Fibroblast of peridontal ligament (primary cell): ENCODE measurements around the gene DOCK4.
"Not testable (repeated sequence)": the region's sequence is repeated elsewhere in the genome, so short reads cannot be mapped to it uniquely, and the experiment has no call there.

ENCODE experiments used
- DNase-seq: peaks from one replicate; pipeline ENCODE4 v3.0.0-alpha.2; 2010; ENCODE audit errors: extremely low read depth

Gene DOCK4

DNA sequence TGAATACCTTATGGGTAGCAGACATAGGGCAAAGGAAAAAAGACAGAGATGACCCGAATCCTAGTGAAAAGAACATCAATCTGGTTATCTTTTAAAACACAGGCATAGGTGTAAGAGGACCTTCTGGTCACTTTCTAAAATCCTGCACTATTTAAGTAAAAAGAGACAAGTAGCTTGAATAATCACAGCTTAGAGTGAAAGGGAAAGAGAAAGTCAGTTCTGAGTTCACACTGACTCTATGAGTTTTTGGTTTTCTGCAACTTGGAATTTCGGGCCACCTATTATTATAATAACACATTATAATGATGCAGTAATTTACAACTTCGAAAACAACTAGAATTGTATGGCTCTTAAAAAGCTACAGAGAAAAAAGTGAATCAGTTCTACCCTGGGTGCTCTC lies 247.8 kb downstream of the DOCK4 start:
- DNase-seq: no peak

- DNase-seq: no peak
These were observed 250.6 kb downstream of the DOCK4 start for GRCh38 chr7:111955616-111956015.

GRCh38 chr7:111954474-111955381 lies 251.5 kb downstream of the DOCK4 start:
- DNase-seq: no peak

GRCh38 chr7:111954056-111954455 lies 252.1 kb downstream of the DOCK4 start:
- no peak for DNase-seq

DNA sequence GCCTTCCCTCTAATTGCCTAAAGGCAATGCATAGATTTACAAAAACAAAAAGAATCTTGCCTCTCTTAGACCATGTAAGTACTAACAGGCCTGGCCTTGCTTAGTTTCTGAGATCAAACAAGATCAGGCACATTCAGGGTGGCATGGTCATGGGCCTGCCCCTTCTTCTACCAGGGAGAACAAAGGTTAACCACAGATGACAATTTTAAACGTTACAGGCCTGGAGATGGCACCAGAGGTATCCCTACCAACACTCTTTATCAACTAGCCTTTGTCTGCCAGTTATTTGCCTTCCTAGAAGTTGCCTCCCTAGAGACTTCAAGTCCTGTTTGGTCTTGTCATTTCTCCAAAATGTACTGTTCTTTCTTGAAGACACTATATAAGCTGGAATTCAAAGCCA lies 252.6 kb downstream of the DOCK4 start:
- DNase-seq: peak; percentile 38

DNA sequence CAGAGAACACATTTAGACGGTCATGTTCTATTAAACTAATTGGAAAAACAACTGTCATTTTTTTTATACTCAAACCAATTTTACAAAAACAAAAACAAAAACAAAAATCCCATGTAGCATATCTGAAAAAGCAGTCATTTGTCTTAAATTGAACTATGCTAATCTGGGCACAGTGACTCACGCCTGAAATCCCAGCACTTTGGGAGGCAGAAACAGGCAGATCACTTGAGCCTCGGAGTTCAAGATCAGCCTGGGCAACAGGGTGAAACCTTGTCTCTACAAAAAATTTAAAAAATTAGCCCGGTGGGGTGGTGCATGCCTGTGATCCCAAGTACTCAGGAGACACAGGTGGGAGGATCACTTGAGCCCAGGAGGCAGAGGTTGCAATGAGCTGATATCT lies 253.4 kb downstream of the DOCK4 start:
- no peak for DNase-seq

- DNase-seq: no peak
These were observed 255.1 kb downstream of the DOCK4 start for GRCh38 chr7:111951052-111951451.

DNA sequence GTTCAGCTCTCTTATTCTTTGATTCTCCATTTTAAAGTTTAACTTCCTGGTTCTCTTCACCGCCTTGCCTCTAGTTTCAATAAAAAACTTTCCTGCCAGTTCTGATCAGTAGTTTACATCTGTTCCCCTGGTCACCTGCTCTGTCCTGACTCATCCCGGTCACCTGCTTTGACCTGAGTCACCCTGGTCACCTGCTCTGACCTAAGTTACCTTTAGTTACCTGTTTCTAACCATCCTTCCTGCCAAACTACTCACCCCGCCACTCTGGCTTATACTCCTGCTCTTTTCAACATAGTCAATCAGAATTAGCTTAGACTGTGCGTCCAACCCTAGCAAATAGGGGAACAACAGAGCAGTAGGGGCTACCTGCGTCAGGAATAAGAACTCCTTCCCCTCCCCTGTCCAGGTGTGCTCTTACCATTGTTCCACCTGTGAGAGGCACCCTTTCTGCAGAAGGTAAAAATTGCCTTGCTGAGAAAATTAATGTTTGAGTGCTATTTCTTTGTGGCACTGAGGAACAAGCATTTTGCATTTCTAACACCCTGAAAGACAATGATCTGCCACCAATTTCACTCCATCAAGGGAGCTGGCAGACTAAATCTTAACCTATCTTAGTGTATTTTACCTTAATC lies 263.6 kb downstream of the DOCK4 start:
- no peak for DNase-seq

- DNase-seq: no peak
These were observed 269.0 kb downstream of the DOCK4 start for GRCh38 chr7:111937163-111937562.

DNA sequence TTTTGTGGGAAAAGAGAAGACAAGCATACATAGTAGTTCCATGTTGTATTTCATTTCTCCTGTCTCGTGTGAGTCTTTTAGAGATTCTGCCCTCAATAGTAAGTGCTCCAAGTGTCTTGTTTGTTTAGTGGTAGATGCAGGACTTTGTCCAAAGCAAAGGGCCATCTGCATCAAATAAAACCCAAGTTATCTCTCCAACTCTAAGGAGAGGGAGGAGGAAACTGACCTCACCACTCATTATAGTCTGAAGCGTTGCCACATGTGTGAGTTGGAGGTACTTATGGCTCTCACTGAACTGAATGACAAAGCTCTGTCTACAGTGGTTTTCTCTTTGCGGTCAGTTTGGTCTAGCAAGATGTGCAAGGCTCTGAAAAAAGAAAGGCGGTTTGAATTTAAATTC lies 272.6 kb downstream of the DOCK4 start:
- DNase-seq: peak; percentile 93

- peak; percentile 29 for DNase-seq
These were observed 274.2 kb downstream of the DOCK4 start for GRCh38 chr7:111931958-111932357.

DNA sequence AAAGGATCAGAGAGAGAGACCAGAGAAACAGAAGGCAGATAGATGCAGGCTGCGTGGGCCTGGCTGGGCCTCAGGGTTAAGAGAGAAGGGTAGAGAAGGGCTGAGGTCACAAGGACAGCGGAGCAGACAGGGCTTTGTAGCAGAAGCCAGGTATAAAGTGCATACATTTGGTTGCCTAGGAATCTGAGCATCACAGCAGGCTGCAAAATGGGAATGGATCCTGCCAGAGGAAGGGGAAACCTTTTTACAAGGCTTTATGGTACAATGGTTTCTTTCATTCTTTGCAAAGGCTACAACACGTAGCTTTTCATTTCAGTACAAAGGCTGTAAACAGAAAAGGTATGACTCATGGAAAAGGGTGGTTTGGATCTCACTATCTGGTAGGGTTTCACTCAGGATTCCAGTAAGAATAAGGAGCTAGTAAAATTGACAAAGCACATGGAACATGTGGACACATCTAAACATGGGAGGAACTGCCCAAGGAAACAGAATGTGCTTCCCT lies 275.1 kb downstream of the DOCK4 start:
- DNase-seq: peak; percentile 67

DNA sequence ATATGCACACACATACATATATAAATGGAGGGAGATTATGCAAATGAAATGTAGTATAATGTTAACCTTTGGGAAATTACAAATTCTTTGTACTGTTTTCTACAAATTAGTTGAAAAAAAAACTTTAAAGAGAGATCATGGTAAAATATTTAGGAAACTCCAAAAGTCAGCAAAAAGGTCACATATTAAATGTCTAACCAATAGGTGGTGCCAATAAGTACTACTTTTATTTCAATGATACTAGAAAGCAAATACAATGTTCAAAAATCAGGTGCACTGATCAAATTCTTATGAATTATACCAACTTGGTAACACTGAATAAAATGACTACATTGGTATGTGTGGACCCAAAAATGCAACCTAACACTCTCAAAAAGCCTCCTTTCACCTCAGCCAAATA lies 276.9 kb downstream of the DOCK4 start:
- no peak for DNase-seq

GRCh38 chr7:111927353-111928019 lies 278.7 kb downstream of the DOCK4 start:
- DNase-seq: no peak

DNA sequence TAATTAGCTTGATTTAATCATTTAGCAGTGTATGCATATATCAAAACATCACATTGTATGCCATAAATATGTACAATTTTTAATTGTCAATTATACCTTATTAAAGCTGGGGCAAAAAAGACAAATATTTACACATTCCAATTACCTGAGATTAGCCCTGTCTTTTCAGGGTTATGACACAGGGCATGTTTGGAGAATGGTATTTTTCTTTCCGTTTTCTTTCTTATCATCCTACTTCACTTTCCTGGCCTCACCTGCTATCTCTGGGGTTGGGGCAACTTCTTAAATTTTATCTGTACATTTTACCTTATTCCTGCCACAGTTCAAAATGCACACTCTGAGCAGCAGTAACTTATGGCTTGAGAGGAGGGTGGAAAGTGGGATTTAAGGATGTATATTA lies 285.9 kb downstream of the DOCK4 start:
- no peak for DNase-seq

- DNase-seq: peak; percentile 67
These were observed 286.5 kb downstream of the DOCK4 start for GRCh38 chr7:111919631-111920179.

DNA sequence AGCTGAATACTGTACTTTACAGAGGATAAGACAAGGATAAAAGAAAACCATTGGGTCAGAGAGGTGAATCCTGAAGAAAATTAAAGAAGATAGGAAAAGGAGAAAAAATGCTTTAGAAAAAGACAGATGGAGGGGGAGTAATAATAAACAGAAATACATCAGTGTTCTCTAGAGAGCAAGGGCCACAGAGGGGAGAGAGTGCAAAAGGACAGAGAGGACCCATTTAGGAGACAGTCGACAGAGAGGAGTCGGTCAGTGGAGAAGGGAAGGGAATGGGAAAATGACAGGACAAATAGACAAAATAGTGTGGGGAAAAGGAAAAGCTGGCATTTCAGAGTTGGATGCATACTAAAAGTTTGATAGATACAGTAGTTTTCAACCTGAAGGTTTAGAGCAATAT lies 287.0 kb downstream of the DOCK4 start:
- DNase-seq: no peak

DNA sequence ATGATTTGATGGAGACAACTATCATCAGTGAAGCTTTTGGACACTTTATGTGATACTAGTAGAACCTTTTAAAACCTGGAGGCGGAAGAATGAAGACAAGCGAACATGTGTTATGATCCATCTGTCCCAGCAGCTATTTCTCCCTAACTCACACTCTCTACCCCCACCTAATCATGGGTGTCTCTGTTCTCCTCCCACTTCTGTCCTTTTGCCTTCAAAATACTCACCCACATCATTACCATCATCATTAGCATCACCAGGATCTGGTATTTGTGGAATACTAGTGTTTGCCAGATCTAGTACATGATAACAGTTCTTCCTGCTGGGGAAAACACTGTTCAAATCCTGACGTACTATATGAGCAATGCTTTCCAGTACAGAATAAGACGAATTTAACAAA lies 287.7 kb downstream of the DOCK4 start:
- no peak for DNase-seq

DNA sequence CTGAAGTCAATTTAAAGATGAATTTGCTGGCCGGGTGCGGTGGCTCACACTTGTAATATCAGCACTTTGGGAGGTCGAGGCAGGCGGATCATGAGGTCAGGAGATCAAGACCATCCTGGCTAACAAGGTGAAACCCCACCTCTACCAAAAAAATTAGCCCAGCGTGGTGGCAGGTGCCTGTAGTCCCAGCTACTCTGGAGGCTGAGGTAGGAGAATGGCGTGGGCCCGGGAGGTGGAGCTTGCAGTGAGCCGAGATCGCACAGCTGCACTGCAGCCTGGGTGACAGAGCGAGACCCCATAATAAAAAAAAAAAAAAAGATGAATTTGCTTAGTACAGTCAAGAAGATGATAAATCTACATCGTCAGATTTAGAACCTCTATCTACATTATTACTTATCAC lies 288.8 kb downstream of the DOCK4 start:
- DNase-seq: not testable (repeated sequence)

- DNase-seq: no peak
These were observed 291.9 kb downstream of the DOCK4 start for GRCh38 chr7:111914291-111914690.

DNA sequence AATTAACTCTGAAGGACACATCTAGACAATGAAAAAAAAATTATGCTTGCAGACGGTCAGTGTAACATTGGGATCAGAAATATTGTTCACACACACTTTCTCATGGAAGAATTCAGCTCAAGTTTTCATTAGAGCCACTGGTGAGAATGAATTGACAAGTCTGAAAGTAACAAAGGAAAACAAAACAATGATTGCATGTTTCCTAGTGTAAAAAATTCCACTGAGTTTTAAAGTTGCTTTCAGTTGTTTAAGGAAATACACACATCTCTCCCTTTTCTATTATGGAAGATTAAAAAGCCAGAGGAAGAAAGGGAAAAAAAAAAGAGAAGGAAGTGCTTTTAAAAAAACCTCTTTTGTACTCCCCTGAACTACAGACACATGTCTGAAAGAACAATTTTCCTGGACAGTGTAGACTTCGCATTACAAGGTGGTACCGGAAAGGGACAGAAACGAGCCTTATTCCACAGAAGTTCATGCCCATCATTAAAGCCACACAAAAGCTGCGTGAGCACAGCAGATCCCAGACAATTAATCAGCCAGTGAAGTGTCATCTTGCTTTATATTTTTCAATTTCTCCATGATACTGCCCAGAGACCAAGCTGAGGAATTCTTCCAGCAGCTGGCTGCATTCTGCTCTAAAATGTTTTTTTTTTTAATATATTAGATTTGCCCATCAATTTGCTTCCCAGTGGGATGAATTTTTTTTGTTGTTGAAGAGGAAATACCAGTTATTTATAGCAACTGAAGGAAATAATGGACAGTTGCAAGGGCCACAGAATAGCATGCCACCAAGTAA lies 294.8 kb downstream of the DOCK4 start:
- no peak for DNase-seq
